Measurements from ENCODE around the gene SLC6A13.

DNA sequence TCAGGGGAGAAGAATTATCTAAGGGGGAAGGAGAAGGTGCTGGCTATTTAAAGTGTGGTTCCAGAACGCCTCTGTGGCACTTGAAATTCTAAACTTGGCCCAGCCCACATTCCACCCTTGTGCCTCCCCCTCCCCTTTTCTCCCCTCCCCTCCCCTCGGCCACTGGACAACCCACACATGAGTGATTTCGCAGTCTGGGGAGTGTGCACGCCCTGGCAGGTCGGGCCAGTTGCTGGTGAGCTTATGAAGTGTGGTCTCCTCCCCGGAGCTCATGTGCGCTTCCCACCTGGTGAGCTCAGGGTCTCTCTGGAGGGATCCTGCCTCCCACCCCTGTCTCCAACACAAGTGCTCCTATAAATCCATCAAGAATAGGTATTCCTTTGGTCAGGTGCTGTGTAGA, at the start of gene SLC6A13:
- TF ChIP-seq, protein P1, sequence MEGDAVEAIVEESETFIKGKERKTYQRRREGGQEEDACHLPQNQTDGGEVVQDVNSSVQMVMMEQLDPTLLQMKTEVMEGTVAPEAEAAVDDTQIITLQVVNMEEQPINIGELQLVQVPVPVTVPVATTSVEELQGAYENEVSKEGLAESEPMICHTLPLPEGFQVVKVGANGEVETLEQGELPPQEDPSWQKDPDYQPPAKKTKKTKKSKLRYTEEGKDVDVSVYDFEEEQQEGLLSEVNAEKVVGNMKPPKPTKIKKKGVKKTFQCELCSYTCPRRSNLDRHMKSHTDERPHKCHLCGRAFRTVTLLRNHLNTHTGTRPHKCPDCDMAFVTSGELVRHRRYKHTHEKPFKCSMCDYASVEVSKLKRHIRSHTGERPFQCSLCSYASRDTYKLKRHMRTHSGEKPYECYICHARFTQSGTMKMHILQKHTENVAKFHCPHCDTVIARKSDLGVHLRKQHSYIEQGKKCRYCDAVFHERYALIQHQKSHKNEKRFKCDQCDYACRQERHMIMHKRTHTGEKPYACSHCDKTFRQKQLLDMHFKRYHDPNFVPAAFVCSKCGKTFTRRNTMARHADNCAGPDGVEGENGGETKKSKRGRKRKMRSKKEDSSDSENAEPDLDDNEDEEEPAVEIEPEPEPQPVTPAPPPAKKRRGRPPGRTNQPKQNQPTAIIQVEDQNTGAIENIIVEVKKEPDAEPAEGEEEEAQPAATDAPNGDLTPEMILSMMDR (conservative IDR thresholded peaks at IDR 0.05; ENCODE audit: low read length), result no peak
- no peak for TF ChIP-seq EZH2phosphoT487 (IDR thresholded peaks at IDR 0.05; ENCODE audit: borderline replicate concordance, low read depth, low read length)

All from OCI-LY7 (cell line).